SH-SY5Y (cell line): ENCODE results near the gene SMTN.

ENCODE experiments used
- GATA2 ChIP-seq: IDR thresholded peaks from 2 replicates; pipeline ENCODE4 v1.6.1; 2011; ENCODE audit warnings: mild to moderate bottlenecking, low read depth, low read length
- GATA3 ChIP-seq: IDR thresholded peaks from 2 replicates; pipeline ENCODE4 v1.6.1; 2011; ENCODE audit warnings: low read depth, mild to moderate bottlenecking, low read length, moderate library complexity

- TF ChIP-seq GATA2 (no peak), GATA3 (no peak)
Observed at GRCh38 chr22:31128156-31128555, 47.0 kb downstream of the SMTN start.
